DOHH2 (cell line): ENCODE measurements around the gene MAP3K9.

Source experiments
- H3F3A ChIP-seq: fragments of 200-600 bp; sonication (generic), shearing (Covaris generic); 2 replicates; pipeline ENCODE4 v1.6.0; 2016; ENCODE audit warnings: antibody characterized with exemption, mild to moderate bottlenecking; ENCODE audit not compliant: control insufficient read depth, insufficient read depth
- H3K27ac ChIP-seq: fragments of 200-600 bp; sonication (generic); 2 replicates; pipeline ENCODE4 v1.5.1; 2014; ENCODE audit warnings: low read depth, mild to moderate bottlenecking, low read length, moderate library complexity
- H3K27me3 ChIP-seq: fragments of 200-600 bp; sonication (generic); 2 replicates; pipeline ENCODE4 v1.6.1; 2014; ENCODE audit warnings: mild to moderate bottlenecking, low read length, mixed read lengths; ENCODE audit not compliant: control insufficient read depth
- H3K36me3 ChIP-seq: fragments of 200-600 bp; sonication (generic); 2 replicates; pipeline ENCODE4 v1.6.1; 2014; ENCODE audit warnings: mild to moderate bottlenecking, low read length, moderate library complexity, mixed read lengths; ENCODE audit not compliant: control insufficient read depth
- H3K4me1 ChIP-seq: fragments of 200-600 bp; sonication (generic); 2 replicates; pipeline ENCODE4 v1.6.1; 2014; ENCODE audit warnings: mild to moderate bottlenecking, low read length, mixed read lengths; ENCODE audit not compliant: control insufficient read depth
- H3K4me2 ChIP-seq: fragments of 200-600 bp; sonication (generic); 2 replicates; pipeline ENCODE4 v1.6.0; 2014; ENCODE audit warnings: mild to moderate bottlenecking, low read length, moderate library complexity
- H3K4me3 ChIP-seq: fragments of 200-600 bp; sonication (generic); 2 replicates; pipeline ENCODE4 v1.5.1; 2014; ENCODE audit warnings: mild to moderate bottlenecking, low read length, mixed read lengths
- H3K79me2 ChIP-seq: fragments of 200-600 bp; sonication (generic); 2 replicates; pipeline ENCODE4 v1.6.1; 2014; ENCODE audit warnings: mild to moderate bottlenecking, low read length, mixed read lengths; ENCODE audit not compliant: control insufficient read depth
- H3K9me2 ChIP-seq: fragments of 200-600 bp; sonication (generic); replicated peaks from 2 replicates; pipeline ENCODE4 v1.6.1; 2014; ENCODE audit warnings: mild to moderate bottlenecking, low read length, mixed read lengths; ENCODE audit not compliant: control insufficient read depth
- H3K9me3 ChIP-seq: fragments of 200-600 bp; sonication (generic); 2 replicates; pipeline ENCODE4 v1.6.1; 2014; ENCODE audit warnings: antibody characterized with exemption, low read length, mixed read lengths; ENCODE audit not compliant: control insufficient read depth, insufficient read depth
- H4K20me1 ChIP-seq: fragments of 200-600 bp; sonication (generic); 2 replicates; pipeline ENCODE4 v1.6.0; 2014; ENCODE audit warnings: low read depth, mild to moderate bottlenecking, antibody characterized with exemption, low read length, moderate library complexity; ENCODE audit not compliant: control insufficient read depth, insufficient read depth
- EZH2phosphoT487 ChIP-seq: fragments of 200-600 bp; sonication (generic); IDR thresholded peaks from 2 replicates; pipeline ENCODE4 v1.6.1; 2017; ENCODE audit warnings: borderline replicate concordance, mild to moderate bottlenecking, antibody characterized with exemption, low read length, moderate library complexity, mixed read lengths
- TF ChIP-seq, protein P1 (sequence below): fragments of 200-600 bp; sonication (generic); IDR thresholded peaks from one replicate; pipeline ENCODE4 v1.5.1; 2014; ENCODE audit warnings: antibody characterized with exemption, mild to moderate bottlenecking, low read depth, low read length; ENCODE audit not compliant: poor library complexity, severe bottlenecking

MAP3K9 gene

DNA sequence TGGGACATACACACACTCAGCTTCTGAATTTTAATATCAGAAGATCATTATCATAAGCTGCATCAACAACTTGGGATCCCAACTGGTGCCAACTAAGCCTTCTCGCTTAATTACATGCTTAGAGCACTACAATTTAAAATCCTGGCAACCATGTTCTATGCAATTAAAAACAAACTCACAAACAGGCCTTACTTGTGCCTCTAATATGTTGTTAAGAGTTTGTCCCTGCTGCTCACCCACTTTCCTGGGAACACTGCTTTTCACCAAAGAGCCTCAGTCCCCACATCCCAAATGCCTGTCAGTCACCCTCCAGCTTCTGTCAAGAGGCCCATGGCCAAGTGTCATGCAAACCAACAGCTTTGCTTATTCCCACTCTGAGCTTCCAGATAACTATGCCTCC is 97.9 kb downstream of the MAP3K9 start:
- Histone ChIP-seq H3K9me3 (no peaks in the 10 kb centered on the region), H3K4me3 (no peak overlapping the region), H4K20me1 (no peaks in the 10 kb centered on the region), H3K27me3 (peaks cover 2% of the 10 kb centered on the region; the same call in 1 of the 2 replicates), H3K27ac (no peak overlapping the region), H3K9me2 (no peaks in the 10 kb centered on the region), H3F3A (no peaks in the 10 kb centered on the region), H3K36me3 (no peaks in the 10 kb centered on the region), H3K79me2 (no peaks in the 10 kb centered on the region), H3K4me1 (peaks cover 22% of the 10 kb centered on the region), H3K4me2 (no peak overlapping the region)
- TF ChIP-seq, protein P1, sequence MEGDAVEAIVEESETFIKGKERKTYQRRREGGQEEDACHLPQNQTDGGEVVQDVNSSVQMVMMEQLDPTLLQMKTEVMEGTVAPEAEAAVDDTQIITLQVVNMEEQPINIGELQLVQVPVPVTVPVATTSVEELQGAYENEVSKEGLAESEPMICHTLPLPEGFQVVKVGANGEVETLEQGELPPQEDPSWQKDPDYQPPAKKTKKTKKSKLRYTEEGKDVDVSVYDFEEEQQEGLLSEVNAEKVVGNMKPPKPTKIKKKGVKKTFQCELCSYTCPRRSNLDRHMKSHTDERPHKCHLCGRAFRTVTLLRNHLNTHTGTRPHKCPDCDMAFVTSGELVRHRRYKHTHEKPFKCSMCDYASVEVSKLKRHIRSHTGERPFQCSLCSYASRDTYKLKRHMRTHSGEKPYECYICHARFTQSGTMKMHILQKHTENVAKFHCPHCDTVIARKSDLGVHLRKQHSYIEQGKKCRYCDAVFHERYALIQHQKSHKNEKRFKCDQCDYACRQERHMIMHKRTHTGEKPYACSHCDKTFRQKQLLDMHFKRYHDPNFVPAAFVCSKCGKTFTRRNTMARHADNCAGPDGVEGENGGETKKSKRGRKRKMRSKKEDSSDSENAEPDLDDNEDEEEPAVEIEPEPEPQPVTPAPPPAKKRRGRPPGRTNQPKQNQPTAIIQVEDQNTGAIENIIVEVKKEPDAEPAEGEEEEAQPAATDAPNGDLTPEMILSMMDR = no peak
- no peak for TF ChIP-seq EZH2phosphoT487

DNA sequence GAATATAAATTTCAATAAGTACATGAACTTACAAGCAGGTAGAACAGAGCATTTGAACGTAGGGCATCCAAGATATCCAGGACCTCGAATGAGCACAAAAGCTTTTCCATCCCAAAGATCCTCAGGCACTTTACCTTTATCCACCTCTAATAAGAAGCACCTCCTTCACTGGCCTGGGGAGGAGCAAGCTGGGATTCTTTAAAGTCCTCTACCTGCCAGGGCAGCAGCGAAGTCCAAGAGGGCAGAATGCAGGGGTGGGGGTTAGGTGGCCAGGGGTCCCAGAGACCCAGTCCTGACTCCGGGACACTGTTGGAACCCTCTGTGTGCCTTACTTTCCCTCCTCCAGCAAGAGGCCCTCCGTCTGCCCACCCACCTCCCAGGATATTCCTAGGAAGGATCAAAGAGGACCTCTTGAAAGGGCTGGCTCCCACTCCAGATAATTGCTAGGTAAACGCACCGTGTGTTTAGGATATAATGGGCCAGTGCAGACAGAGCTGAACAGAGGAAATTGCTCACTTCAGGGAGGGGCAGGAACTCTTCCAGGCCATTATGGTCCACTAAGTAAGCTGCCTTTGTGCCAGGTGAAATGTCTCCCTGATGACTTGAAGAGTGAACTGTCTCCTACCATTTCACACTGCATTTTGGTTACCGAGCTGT is 99.5 kb downstream of the MAP3K9 start:
- Histone ChIP-seq H3F3A (no peaks in the 10 kb centered on the region), H3K27me3 (no peaks in the 10 kb centered on the region), H3K9me3 (no peaks in the 10 kb centered on the region), H3K4me3 (no peak overlapping the region), H3K9me2 (no peaks in the 10 kb centered on the region), H3K36me3 (no peaks in the 10 kb centered on the region), H3K27ac (no peak overlapping the region), H3K4me2 (no peak overlapping the region), H4K20me1 (no peaks in the 10 kb centered on the region), H3K4me1 (peaks cover 27% of the 10 kb centered on the region), H3K79me2 (no peaks in the 10 kb centered on the region)
- no peak for TF ChIP-seq EZH2phosphoT487
- TF ChIP-seq, protein P1 = no peak

DNA sequence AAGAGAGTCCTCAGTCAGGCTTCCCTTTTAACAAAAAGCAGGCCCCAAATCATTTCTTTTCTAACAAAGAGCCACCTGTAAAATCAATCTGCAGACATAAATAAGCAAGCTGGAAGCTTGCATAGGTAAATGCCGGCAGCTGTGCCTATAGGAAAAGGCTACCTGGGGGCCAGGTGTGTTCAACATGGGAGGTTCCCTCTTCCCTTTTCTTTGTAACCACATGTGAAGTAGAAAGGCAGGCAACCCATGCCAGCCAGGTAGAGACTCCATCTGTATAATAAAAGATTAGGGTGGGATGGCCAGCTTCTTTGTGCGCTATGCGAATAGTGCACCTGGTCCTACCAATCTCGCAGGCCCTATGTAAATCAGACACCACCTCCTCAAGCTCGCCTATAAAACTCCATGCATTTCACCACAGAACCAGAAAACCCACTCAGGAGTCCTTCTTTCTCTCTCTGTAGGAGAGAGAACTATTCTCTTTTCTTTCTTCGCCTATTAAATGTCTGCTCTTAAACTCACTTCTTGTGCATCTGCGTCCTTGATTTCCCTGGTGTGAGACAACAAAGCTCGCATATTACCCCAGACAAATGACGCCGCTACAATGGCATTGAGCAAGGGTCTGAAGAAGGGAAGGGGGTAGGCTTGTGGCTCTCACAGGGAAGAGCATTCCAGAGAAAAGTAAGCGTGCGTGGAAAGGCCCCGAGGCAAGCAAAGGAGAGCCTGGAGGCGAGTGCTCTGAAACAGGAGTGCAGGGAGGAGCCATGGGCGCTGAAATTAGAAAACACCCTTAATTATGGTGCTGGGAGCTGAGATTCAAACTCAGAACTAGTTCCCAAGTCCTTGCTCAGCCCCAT is 100.4 kb downstream of the MAP3K9 start:
- Histone ChIP-seq H3K27me3 (no peaks in the 10 kb centered on the region), H3K79me2 (no peaks in the 10 kb centered on the region), H3K4me2 (no peak overlapping the region), H3K9me3 (no peaks in the 10 kb centered on the region), H3K36me3 (no peaks in the 10 kb centered on the region), H4K20me1 (no peaks in the 10 kb centered on the region), H3K4me3 (no peak overlapping the region), H3K9me2 (no peaks in the 10 kb centered on the region), H3K4me1 (peaks cover 22% of the 10 kb centered on the region), H3K27ac (no peak overlapping the region), H3F3A (no peaks in the 10 kb centered on the region)
- TF ChIP-seq EZH2phosphoT487 = no peak
- TF ChIP-seq, protein P1 = no peak
